ACHN (cell line): ENCODE results near the gene COQ3.
A peak's percentile ranks its signal among the peaks of the same experiment; 100 is the strongest.
"Not testable (repeated sequence)": the region's sequence is repeated elsewhere in the genome, so short reads cannot be mapped to it uniquely, and the experiment has no call there.

Experiments
- DNase-seq: peaks from one replicate; pipeline ENCODE4 v3.0.0-alpha.2; 2015
- in situ Hi-C: cut with HindIII; loops from 2 replicates; pipeline ENCODE4 v1.10.0; 2017; ENCODE audit warnings: low sequenced_read_pairs, low pct_ligation_motif_present, low pct_unique_long_range_greater_than_20kb

The COQ3 gene

DNA sequence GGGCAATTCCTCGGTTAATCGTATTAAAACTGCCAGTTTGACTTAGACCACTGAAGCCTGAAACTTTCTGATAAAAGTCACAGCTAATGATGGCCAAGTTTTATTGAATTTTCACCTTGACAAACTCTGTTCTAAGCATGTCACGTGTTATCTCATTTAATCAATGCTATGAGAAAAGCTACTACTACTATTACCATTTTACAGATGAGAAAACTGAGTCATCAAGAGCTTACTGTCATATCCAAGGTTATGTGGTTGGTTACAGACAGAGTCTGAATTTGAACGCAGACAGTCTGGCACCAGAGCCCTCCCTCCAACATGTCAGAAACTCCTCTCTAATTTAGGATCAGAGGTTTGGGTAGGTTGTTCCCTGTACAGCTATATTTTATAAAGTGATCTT, 48.8 kb downstream of the COQ3 start:
- DNase-seq, result no peak
- in situ Hi-C loops, result no loop called here

DNA sequence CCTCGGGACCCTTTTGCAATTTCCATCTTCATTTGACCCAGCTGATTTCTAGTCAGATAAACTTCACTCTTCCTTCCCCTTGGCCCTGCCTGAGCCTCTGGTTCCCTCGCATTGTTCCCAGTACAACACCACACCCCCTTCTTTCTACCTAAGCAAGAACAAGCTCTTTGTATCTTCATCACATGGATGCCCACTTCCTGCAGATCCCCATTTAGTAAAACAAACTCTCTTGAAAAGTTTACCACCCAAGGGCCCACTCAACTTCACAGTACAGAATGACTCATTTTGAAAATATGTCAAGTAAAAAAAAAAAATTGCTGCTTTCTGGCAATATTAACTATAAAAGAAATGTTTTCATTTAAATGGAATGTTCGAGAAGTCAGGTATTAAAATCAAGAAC, 49.7 kb downstream of the COQ3 start:
- DNase-seq, result peak; percentile 86
- in situ Hi-C loops, result no loop called here

DNA sequence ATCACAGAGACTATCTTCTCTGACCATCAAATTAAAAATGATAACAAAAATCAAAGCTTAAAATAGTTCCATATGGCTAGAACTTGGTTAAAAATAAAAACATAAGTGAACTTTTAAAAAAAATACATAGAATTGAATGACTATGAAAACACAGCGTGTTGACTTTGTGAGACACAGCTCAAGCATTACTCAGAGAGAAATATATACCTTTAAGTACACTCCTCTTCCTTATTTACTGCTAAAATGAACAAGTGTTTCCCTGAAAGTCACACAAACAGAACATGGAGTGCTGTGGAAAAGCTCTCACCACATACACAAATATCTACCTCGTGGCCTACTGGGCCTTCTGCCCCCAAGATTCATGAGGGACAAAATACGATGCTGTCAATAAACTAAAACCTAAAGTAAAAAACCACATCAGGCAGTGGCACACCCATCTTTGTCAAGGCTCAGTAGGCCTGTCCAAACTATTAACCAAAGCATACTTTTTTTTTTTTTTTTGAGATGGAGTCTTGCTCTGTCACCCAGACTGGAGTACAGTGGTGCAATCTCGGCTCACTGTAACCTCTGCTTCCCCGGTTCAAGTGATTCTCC, 52.0 kb downstream of the COQ3 start:
- in situ Hi-C loops, result no loop called here
- no peak for DNase-seq

- in situ Hi-C loops, result no loop called here
- DNase-seq, result no peak
Measured at GRCh38 chr6:99338188-99338587, 55.8 kb downstream of the COQ3 start.

GRCh38 chr6:99335298-99335697, 58.7 kb downstream of the COQ3 start:
- in situ Hi-C loops, result not testable (repeated sequence)

DNA sequence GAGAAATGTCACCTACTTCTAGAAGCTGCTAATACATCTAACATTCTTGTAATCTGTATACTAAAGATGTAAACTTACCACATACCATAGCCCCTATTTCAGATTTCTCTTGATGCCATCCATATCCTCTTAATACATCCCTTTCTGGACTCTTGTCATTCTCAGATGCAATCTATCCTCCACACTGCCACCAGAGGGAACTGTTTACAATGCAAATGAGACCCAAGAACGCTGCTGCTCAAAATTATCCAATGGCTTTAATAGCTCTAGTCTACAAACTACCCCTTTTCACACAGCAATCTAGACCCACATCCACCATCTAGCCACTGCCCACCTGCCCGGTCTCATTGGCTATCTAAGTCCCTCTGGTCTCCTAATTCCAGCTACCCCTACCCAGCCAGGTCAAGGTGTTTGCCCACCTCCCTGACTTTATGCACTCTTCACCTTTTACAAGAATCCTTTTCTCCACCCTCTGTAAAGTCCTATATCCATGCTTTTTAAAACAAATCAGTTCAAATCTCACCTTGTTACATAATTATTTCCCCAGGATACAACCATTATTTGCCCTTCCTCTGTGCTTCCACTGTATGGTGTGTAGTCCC, 59.4 kb downstream of the COQ3 start:
- in situ Hi-C loops, result no loop called here
- DNase-seq, result peak; percentile 63

More at GRCh38 chr6:99335298-99335697, 58.7 kb downstream of the COQ3 start:
- DNase-seq, result not testable (repeated sequence)

GRCh38 chr6:99333068-99333467, 60.9 kb downstream of the COQ3 start:
- in situ Hi-C loops, result no loop called here
- DNase-seq, result no peak

DNA sequence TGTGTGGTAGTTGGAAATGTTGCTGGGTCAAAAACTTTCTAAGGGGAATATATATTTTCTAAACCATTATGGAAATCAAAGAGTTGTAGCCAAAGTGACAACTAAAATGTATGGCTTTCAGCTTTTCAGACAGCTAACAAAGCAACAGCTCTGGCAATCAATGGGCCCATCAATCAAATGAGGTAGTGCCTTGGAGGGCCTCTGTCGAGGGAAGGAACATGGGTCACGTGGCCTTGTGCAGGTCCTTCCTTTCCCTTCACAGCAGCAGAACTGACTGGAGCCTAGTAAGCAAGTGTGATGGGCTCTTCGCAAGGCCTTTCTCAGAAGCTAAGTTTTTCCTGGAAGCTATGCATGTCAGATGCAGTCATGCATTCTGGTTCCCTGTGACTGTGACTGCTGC, 62.5 kb downstream of the COQ3 start:
- in situ Hi-C loops, result no loop called here
- DNase-seq, result no peak

GRCh38 chr6:99330159-99330558, 63.8 kb downstream of the COQ3 start:
- peak; percentile 60 for DNase-seq
- in situ Hi-C loops, result no loop called here

DNA sequence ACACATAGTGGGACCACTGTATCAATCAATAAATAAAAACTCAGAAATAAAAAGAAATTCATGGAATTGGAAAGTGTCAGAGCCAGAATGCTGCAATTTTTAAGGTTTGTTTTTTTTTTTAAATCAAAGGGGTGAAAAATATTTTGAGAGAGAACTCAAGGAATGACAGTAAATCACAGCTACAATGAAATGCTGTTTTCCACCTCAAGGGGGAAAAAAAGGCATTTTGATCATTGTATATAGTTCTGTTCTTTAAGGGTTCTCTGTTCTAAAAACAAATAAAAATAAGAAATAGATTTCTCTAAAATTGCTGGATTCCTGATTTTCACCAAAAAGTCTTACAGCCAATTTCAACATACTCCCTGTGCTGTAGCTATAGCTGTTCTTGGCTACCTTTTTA, 69.0 kb downstream of the COQ3 start:
- in situ Hi-C loops, result no loop called here
- DNase-seq, result no peak
